Measurements from ENCODE around the gene SCIN. TPM values are rescaled to one million over a fixed set of nuclear protein-coding genes. Genes with fewer than 3 reads are reported as not detected.

The SCIN gene
- total RNA-seq, 2 experiments from 2014 or later: not detected

- Histone ChIP-seq H3K9me2 (ENCODE audit: insufficient read depth, low read length) (no peaks in the 10 kb centered on the region), H3K79me2 (ENCODE audit: insufficient read depth, low read depth, low read length) (no peaks in the 10 kb centered on the region), H2AFZ (ENCODE audit: low read length) (no peak overlapping the region), H4K20me1 (ENCODE audit: insufficient read depth, low read length) (no peaks in the 10 kb centered on the region), H3K4me3 (ENCODE audit: low read depth, low read length, poor library complexity, severe bottlenecking) (no peak overlapping the region), H3K4me1 (ENCODE audit: insufficient read depth, low read length, poor library complexity, severe bottlenecking) (no peaks in the 10 kb centered on the region), H3K4me2 (ENCODE audit: low read length) (no peak overlapping the region), H3K36me3 (ENCODE audit: insufficient read depth, low read length) (no peaks in the 10 kb centered on the region), H3K27ac (ENCODE audit: low read depth, low read length, poor library complexity, severe bottlenecking) (no peak overlapping the region), H3K9me3 (ENCODE audit: low read length) (no peaks in the 10 kb centered on the region)
- intact Hi-C loops (cut with micrococcal nuclease; ENCODE audit: unreplicated experiment): no loop called here
- ChIA-PET POLR2A (no interaction called here), CTCF (ENCODE audit: unreplicated experiment) (no interaction called here)
- DNase-seq (ENCODE audit: low spot score): no peak
- no TSS peak for BruUV-seq (replicated peaks)
- TF ChIP-seq EZH2phosphoT487 (IDR thresholded peaks at IDR 0.05; ENCODE audit: borderline replicate concordance, low read depth, low read length) (no peak), CTCF (conservative IDR thresholded peaks at IDR 0.05; ENCODE audit: low read length) (no peak)
These were observed 70.0 kb downstream of the SCIN start for GRCh38 chr7:12640299-12641096.

GRCh38 chr7:12641196-12641595 lies 70.7 kb downstream of the SCIN start:
- Histone ChIP-seq H3K4me3 (ENCODE audit: low read depth, low read length, poor library complexity, severe bottlenecking) (no peak overlapping the region), H3K9me2 (ENCODE audit: insufficient read depth, low read length) (no peaks in the 10 kb centered on the region), H3K36me3 (ENCODE audit: insufficient read depth, low read length) (no peaks in the 10 kb centered on the region), H3K4me2 (ENCODE audit: low read length) (no peak overlapping the region), H3K4me1 (ENCODE audit: insufficient read depth, low read length, poor library complexity, severe bottlenecking) (no peaks in the 10 kb centered on the region), H3K9me3 (ENCODE audit: low read length) (no peaks in the 10 kb centered on the region), H3K79me2 (ENCODE audit: insufficient read depth, low read depth, low read length) (no peaks in the 10 kb centered on the region), H4K20me1 (ENCODE audit: insufficient read depth, low read length) (no peaks in the 10 kb centered on the region), H3K27ac (ENCODE audit: low read depth, low read length, poor library complexity, severe bottlenecking) (no peak overlapping the region), H2AFZ (ENCODE audit: low read length) (no peak overlapping the region)
- TF ChIP-seq EZH2phosphoT487 (IDR thresholded peaks at IDR 0.05; ENCODE audit: borderline replicate concordance, low read depth, low read length) (no peak), CTCF (conservative IDR thresholded peaks at IDR 0.05; ENCODE audit: low read length) (no peak)
- no peak for DNase-seq (ENCODE audit: low spot score)
- ChIA-PET CTCF (ENCODE audit: unreplicated experiment) (no interaction called here), POLR2A (interaction anchor here (0.7 kb wide), 1 partner anchor 22 kb away, joined by 6 read pairs; no protein-coding TSS in a partner anchor)
- no TSS peak for BruUV-seq (replicated peaks)
- intact Hi-C loops (cut with micrococcal nuclease; ENCODE audit: unreplicated experiment): no loop called here

- POLR2A ChIA-PET: no interaction called here
- H2AFZ ChIP-seq (ENCODE audit: low read length): no peak overlapping the region
- no peaks in the 10 kb centered on the region for H3K9me3 ChIP-seq (ENCODE audit: low read length)
- H3K4me1 ChIP-seq (ENCODE audit: insufficient read depth, low read length, poor library complexity, severe bottlenecking): no peaks in the 10 kb centered on the region
- H3K27ac ChIP-seq (ENCODE audit: low read depth, low read length, poor library complexity, severe bottlenecking): no peak overlapping the region
- CTCF ChIA-PET (ENCODE audit: unreplicated experiment): no interaction called here
- intact Hi-C loops (cut with micrococcal nuclease; ENCODE audit: unreplicated experiment): no loop called here
- H3K4me2 ChIP-seq (ENCODE audit: low read length): no peak overlapping the region
- no TSS peak for BruUV-seq (replicated peaks)
- TF ChIP-seq EZH2phosphoT487 (IDR thresholded peaks at IDR 0.05; ENCODE audit: borderline replicate concordance, low read depth, low read length) (no peak), CTCF (conservative IDR thresholded peaks at IDR 0.05; ENCODE audit: low read length) (no peak)
- DNase-seq (ENCODE audit: low spot score): no peak
- H3K36me3 ChIP-seq (ENCODE audit: insufficient read depth, low read length): no peaks in the 10 kb centered on the region
- H4K20me1 ChIP-seq (ENCODE audit: insufficient read depth, low read length): no peaks in the 10 kb centered on the region
- H3K79me2 ChIP-seq (ENCODE audit: insufficient read depth, low read depth, low read length): no peaks in the 10 kb centered on the region
- H3K4me3 ChIP-seq (ENCODE audit: low read depth, low read length, poor library complexity, severe bottlenecking): no peak overlapping the region
- no peaks in the 10 kb centered on the region for H3K9me2 ChIP-seq (ENCODE audit: insufficient read depth, low read length)
These were observed 72.0 kb downstream of the SCIN start for GRCh38 chr7:12642508-12642907.
